ENCODE results near the gene AMD1.

DNA sequence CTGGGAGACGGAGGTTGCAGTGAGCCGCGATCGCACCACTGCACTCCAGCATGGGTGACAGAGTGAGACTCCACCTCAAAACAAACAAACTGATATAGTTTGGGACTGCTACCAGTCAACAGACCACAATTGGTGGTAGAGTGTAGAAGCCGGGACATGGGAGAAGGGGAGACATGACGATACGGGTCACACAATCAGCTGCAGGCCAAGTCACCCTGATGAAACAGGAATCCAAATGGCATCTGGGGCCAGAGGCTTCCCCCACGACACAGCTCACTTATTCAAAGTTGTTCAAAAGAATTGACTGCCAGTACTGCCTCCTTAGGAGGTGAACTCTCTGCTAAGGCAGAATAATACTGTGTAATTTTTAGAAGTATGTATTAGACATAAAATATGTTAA is 27.5 kb downstream of the AMD1 start:
- TF ChIP-seq, protein P1, sequence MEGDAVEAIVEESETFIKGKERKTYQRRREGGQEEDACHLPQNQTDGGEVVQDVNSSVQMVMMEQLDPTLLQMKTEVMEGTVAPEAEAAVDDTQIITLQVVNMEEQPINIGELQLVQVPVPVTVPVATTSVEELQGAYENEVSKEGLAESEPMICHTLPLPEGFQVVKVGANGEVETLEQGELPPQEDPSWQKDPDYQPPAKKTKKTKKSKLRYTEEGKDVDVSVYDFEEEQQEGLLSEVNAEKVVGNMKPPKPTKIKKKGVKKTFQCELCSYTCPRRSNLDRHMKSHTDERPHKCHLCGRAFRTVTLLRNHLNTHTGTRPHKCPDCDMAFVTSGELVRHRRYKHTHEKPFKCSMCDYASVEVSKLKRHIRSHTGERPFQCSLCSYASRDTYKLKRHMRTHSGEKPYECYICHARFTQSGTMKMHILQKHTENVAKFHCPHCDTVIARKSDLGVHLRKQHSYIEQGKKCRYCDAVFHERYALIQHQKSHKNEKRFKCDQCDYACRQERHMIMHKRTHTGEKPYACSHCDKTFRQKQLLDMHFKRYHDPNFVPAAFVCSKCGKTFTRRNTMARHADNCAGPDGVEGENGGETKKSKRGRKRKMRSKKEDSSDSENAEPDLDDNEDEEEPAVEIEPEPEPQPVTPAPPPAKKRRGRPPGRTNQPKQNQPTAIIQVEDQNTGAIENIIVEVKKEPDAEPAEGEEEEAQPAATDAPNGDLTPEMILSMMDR (conservative IDR thresholded peaks at IDR 0.05) = no peak
- no peak for TF ChIP-seq EZH2 (IDR thresholded peaks at IDR 0.05; ENCODE audit: low read depth)
